Measurements from ENCODE around the gene MEP1A.

Gene MEP1A

GRCh38 chr6:46776070-46776712 lies 17.0 kb upstream of the MEP1A start:
- DNase-seq (ENCODE audit: low read depth): no peak

- DNase-seq (ENCODE audit: low read depth): no peak
Measured at GRCh38 chr6:46777476-46778346, 15.5 kb upstream of the MEP1A start.

DNA sequence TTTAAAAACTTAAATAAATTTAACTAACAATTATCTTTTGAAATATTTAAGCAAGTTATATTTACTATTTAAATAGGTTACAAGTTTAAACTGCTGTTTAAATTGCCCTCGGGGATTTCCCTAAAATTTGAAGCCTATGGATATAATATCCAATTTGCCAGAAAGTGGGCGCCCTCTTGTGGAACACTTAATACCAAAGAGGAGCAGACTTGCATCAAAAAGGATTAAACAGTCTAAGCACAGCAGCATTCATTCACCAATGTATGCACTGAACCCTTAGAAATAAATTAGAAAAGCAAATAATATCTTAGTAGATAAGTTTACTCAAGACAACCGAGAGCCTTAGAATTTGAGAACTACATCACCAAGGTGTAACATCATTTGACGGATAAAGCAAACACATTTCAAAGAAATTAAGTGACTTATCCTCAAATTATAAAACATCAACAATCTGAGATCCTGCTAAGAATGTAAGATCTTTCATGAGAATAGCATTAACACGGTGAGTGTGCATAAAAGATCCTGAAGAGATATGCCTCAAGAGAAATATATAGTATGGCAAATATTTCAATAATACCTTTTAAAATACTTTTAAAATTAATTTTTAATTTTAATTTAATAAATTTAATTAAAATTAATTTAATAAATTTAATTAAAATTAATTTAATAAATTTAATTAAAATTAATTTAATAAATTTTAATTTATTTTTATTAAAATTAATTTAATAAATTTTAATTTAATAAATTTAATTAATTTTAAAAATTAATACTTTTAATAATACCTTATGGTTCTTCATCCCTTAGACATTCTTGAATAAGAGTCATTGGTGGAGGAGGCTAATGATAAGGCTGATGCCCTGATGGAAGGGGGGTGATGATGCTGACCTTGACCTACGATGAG lies 11.5 kb upstream of the MEP1A start:
- peak; percentile 5 for DNase-seq (ENCODE audit: low read depth)

GRCh38 chr6:46784535-46784934 lies 8.7 kb upstream of the MEP1A start:
- no peak for DNase-seq (ENCODE audit: low read depth)

- DNase-seq (ENCODE audit: low read depth): no peak
Measured at GRCh38 chr6:46787871-46788540, 5.2 kb upstream of the MEP1A start.

DNA sequence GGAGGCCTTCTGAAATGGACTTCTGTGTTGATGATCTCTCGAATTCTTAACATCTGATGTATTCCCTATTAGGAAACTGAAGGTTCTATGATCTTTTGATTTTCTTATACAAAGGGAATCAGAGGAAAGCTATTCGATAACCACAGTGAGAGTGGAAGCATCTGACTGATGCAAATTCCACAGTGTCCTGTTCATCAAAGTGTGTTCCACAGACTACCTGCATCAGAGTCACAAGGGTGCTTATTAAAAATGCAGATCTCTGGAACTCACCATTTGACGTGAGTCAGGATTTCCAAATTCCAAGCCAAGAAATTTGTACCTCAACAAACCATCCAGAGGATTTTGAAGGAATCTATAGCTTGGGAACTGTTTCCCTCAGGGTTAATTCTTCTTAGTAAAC lies 4.4 kb upstream of the MEP1A start:
- no peak for DNase-seq (ENCODE audit: low read depth)

DNA sequence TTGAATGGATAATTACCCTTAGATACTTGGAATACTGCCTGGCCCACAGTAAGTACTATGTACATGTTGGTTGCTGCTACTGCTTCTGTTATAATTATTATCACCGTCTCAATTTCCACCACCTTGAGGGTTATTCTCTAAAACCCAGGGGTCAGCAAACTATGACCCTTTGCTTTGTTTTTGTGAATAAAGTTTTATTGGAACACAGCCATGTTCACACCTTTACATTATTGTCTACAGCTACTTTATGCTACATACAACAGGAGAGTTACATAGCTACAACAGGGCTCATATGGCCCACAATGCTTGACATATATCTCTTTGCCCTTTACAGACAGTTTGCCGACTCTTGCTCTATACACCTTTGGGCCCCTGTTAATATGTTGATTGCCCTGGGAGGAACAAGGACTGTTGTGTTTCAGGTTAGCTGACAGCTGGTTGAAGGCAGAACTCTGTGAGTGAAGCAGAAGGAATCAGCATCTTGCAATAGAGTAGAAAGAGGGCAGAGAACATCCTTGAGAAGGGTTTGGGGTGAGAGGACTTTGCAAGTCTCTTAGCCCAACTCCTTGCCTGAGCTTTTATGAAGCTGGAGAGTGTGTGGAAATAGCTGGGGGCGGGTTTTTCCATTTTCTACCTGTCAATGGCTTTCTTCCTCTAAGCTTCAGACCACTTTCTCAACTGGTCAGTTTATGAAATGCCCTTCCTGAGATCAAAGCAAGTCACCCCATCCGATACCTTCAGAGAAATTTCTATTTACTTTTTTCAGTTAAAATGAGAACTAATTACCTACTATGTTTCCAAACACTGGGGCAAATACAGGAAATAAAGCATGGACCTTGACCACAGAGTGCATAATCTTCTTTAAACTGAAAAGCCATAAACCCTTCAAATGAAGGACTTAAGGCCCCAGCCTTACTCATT lies 3.5 kb upstream of the MEP1A start:
- DNase-seq (ENCODE audit: low read depth): no peak

- no peak for DNase-seq (ENCODE audit: low read depth)
Measured at GRCh38 chr6:46790355-46790874, 2.8 kb upstream of the MEP1A start.

DNA sequence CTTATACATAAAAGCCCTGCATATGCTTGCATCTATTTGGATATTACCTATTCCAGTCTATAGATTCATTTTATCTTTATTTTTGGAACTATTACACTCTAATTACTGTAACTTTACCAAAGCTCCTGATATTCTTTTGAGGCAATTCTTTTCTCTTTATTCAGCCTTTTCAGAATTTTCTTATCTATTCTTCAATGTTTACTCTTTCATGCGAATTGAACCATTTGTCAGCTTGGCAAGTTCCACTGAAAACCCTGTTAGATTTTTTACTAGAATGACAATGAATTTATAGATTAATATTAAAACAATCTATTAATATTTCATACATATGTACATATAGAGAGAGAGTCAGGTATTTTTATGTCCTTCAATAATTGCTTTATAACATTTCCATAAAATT lies 554 bp upstream of the MEP1A start:
- DNase-seq (ENCODE audit: low read depth): no peak

DNA sequence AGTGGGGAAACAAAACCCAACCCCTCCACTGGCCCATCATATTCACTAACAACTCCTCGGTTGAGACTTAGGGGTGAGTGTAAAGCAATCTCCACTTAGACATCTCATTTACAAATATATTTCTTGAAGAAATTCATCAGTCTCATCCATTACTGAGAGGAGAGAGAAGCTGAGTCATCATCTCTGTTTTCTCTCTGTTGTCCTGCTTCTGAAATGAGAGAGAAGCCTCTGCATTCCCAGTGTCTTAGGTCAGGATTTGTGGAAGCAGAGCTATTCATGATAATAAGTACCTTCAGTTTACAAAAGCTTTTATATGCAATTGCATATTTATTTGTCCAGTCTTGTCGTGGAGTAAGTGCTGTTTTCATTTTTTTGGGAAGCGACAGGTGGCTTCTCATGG lies 879 bp downstream of the MEP1A start:
- no peak for DNase-seq (ENCODE audit: low read depth)

GRCh38 chr6:46795816-46796215 lies 2.6 kb downstream of the MEP1A start:
- no peak for DNase-seq (ENCODE audit: low read depth)

DNA sequence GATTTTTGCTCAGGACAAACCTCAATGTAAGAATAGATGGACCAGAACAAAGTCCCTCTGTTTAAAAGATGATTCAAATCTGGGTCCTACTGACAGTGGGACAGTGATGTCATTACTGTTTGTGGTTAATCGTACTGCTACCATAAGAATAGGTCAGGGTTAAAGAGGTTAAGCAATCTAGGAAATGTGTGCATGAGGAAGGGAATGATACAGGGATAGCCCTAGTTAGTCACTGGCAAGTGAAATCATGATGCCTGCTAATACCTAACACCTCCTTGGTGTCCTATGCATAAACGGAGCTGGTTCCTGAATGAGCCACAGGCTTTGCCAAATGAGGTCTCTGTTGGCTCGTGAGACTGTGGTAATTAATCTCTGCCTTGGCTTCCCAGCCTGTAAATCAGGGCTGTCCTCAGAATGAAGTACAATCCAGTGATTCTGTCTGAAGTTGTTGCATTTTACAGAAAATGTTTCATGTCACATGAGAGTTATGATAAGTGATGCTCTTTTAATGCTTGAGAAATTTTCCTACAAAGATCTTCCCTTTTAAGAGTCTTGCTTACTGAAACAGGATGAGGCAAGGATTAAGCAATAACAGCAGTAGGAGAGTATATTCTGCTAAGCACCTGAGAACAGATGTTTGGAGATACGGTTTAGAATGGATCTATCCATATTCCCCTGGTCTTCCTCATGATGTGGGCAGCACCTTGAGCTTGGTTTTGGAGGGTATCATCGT lies 3.8 kb downstream of the MEP1A start:
- no peak for DNase-seq (ENCODE audit: low read depth)

DNA sequence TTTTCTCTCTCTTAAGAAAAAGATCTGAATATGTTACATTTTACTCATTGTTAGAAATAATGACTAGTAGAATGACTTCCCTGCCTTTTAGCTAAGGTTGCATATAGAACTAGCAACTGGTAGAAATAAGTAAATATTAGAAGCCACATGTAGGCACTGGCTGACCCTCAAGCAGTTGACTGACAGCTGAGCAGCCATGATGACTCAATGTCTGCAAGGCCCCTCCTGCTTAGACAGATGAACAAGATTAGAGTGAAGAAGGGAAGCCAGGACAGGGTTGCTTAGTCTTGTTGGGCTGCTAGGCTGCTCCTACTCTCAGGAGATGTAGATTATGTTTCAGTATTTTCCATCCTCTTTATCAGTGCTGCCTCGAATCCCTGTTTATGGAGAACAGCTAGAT lies 6.5 kb downstream of the MEP1A start:
- no peak for DNase-seq (ENCODE audit: low read depth)

GRCh38 chr6:46808806-46809205 lies 15.6 kb downstream of the MEP1A start:
- no peak for DNase-seq (ENCODE audit: low read depth)

- DNase-seq (ENCODE audit: low read depth): no peak
Measured at GRCh38 chr6:46815130-46815529, 21.9 kb downstream of the MEP1A start.

GRCh38 chr6:46816626-46817025 lies 23.4 kb downstream of the MEP1A start:
- DNase-seq (ENCODE audit: low read depth): no peak

DNA sequence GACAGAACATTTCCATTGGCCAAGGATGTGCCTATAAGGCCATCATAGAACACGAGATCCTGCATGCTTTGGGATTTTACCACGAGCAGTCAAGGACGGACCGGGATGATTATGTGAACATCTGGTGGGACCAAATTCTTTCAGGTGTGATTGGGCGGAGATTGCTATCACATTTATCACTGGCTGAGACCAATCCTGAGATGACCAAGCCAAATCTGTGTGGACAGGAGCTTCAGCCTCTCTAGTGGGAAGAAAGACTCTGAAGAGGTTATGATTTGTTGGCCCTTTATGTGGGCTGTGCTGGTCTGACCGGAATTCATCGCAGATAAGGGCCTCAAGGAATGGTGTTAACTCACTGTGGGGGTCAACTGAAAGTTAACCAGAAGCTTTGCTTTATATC lies 26.4 kb downstream of the MEP1A start:
- no peak for DNase-seq (ENCODE audit: low read depth)

DNA sequence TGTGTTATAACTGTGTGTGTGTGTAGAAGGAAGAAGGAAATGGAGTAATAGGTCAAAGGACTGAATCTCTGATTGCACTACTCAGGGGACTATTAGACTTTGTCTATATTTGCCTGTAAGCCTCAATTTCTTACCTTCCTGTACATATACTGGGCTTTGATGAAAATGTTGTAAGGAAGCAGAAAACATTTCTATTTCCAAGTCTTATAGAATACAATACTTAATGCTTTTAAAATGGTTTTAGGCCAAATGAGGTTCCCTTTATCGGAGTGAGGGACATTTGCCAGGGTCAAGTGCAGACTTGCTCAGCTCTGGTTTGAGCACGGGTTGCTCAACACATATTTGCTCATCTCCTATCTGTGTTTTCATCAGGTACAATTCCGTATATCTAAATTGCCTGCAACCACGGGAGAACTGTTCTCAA lies 28.3 kb downstream of the MEP1A start:
- DNase-seq (ENCODE audit: low read depth): no peak

DNA sequence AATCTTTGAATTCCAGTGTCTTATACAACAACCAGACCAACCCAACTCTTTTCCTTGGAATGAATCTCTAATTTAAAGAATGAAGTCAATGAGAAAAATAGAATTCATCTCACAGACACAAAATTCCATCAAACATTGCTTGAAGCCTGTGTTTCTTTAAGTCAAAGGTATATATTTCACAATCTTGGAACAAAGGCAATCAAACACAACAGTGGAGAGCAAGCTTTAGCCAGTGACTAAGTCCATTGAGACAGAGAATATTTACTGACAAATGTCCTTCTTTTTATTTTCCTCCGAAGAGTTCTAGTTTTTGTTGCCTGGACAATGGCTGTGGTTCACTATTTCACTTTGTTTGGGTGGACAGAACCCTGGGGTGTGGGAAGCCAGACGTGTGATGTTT lies 35.8 kb downstream of the MEP1A start:
- DNase-seq (ENCODE audit: low read depth): no peak

DNA sequence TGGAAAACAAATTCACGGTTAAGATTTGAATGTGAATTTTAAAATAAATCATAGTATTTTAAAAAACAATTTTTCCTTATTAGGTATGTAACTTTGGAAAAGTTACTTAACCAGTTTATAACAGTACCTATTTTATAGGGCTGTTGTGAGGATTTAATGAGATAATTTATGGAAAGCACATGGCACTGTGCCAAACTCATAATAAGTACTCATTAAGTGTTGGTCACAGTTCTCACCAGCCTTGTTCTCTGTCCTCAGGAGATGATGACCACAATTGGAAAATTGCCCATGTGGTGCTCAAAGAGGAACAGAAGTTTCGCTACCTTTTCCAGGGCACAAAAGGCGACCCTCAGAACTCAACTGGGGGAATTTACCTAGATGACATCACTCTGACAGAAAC lies 39.6 kb downstream of the MEP1A start:
- no peak for DNase-seq (ENCODE audit: low read depth)

All from activated T-cell treated with anti-CD3 and anti-CD28 coated beads for 48 hours (primary cell).